Coronary artery (tissue), 2 donors: ENCODE measurements around the gene BLOC1S1.
A peak's percentile ranks its signal among the peaks of the same experiment; 100 is the strongest.

Source experiments
- DNase-seq: peaks from one replicate; pipeline ENCODE4 v3.0.0-alpha.2; 2017; ENCODE audit warnings: low spot score
- H3K27ac ChIP-seq, 2 donors: fragments of 200-600 bp; sonication (generic); one replicate each; pipeline ENCODE4 v1.5.1; 2016 to 2019
- H3K4me3 ChIP-seq: fragments of 200-600 bp; sonication (generic); 2 replicates; pipeline ENCODE4 v1.5.1; 2016; ENCODE audit warnings: mild to moderate bottlenecking, moderate library complexity
- CTCF ChIP-seq: fragments of 200-600 bp; sonication (generic); IDR thresholded peaks from one replicate; pipeline ENCODE4 v1.5.1; 2019; ENCODE audit warnings: antibody characterized with exemption

The BLOC1S1 gene

DNA sequence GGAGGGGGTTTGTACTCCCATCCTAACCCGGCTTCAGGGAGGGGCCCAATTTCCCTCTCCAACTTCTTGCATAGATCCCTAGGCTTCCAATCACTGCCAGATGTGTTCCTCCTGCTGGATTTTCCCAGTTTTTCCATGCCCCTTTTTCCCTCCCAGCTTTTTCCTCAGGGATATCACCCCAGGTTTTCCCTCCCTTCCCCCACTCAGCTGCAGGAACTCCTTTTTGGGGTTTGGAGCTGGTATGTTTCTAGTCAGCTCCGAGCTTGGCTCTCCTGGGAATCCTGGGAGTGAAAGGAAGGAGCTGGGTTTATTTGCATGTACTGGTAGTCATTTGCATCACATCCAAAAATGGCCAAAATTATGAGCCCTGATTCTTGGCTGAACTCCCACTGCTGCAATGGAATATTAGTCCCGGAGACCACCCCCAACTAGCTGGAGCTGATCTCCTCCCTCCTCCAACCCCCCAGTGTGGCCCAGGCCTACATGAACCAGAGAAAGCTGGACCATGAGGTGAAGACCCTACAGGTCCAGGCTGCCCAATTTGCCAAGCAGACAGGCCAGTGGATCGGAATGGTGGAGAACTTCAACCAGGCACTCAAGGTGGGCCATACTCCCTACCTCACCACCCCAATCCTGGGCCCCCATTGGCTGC lies 2.9 kb downstream of the BLOC1S1 start:
- peak overlapping the region; percentile 28 for H3K4me3 ChIP-seq
- TF ChIP-seq CTCF, result no peak
- peak overlapping the region; percentile 73 to 96 for H3K27ac ChIP-seq
- DNase-seq, result no peak

DNA sequence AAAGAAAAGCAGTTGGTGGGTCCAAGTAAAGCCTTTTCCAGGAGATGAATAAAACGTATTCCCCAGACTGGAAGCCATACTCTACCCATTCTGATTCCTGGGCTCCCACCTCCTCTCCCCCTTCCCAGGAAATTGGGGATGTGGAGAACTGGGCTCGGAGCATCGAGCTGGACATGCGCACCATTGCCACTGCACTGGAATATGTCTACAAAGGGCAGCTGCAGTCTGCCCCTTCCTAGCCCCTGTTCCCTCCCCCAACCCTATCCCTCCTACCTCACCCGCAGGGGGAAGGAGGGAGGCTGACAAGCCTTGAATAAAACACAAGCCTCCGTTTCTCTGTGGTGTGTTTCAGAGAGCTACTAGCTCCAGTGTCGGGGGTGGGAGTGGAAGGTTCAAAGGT lies 3.5 kb downstream of the BLOC1S1 start:
- Histone ChIP-seq H3K27ac (peak overlapping the region; percentile 73 to 96), H3K4me3 (peak overlapping the region; percentile 54)
- no peak for DNase-seq
- TF ChIP-seq CTCF, result no peak

DNA sequence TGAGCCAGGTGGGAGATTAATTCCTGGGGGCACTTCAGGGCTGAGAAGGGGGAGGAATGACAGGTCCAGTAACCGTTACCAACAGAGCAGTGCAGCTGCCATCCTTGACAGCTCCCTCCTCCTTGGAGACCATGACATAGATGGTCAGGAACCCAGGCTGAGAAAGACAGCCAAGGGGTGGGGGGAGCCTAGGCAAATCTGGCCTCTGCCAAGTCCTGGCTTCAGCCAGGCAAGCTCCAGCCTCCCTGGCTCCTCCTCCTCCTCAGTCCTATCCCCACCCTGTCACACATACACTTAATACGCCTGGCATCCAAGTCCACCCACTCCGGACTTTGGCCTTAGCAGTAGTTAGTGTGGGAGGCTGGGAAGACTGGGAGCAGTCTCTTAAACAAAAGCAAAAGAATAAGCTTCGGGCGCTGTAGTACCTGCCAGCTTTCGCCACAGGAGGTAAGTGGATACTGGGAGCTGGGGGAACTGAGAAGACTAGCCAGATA lies 4.3 kb downstream of the BLOC1S1 start, which contains the start of gene RDH5:
Gene RDH5 (plus strand): TSS at position 323 of the 494 bp plus-strand sequence. CDS start 792 bp downstream, outside the sequence.
- Histone ChIP-seq H3K4me3 (peak within 1 kb of the TSS; percentile 54), H3K27ac (peak within 1 kb of the TSS; percentile 73 to 96)
- no peak for TF ChIP-seq CTCF
- DNase-seq, result peak; percentile 94

GRCh38 chr12:55720894-55721444 lies 5.1 kb downstream of the BLOC1S1 start:
- H3K4me3 ChIP-seq, result peak overlapping the region; percentile 51
- H3K27ac ChIP-seq, result peak overlapping the region; percentile 73 to 96
- TF ChIP-seq CTCF, result no peak
- DNase-seq, result peak; percentile 96

- no peak for TF ChIP-seq CTCF
- Histone ChIP-seq H3K27ac (peak overlapping the region; percentile 73 to 96), H3K4me3 (peak overlapping the region; percentile 51)
- no peak for DNase-seq
Observed at GRCh38 chr12:55721601-55722213, 5.9 kb downstream of the BLOC1S1 start.

DNA sequence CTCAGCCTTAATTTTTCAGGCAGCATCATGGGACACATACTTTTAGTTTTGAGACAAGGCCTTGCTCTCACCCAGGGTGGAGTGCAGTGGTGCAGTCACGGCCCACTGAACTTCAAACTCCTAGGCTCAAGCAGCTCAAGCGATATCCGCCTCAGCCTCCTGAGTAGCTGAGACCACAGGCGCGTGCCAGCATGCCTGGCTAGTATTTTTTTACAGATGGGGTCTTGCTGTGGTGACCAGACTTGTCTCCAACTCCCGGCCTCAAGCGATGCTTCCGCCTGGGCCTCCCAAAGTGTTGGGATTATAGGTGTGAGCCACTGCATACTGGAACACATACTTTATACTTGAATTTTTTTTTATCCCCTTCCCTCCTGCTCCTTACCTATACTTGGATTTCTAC lies 7.1 kb downstream of the BLOC1S1 start:
- peak overlapping the region in 1 of 2 donors; percentile 52 for H3K27ac ChIP-seq
- no peak overlapping the region for H3K4me3 ChIP-seq
- no peak for DNase-seq
- no peak for TF ChIP-seq CTCF
